Anterior cingulate cortex (tissue), 58 donors: Measurements from ENCODE around the gene ID3.

Source experiments
- DNase-seq, 58 donors: peaks; one replicate each; lab custom pipeline; 2025; lab: John Stamatoyannopoulos, UW

ID3 gene

GRCh38 chr1:23530747-23531561 lies 28.3 kb downstream of the ID3 start, which contains the start of gene E2F2:
TSS of gene E2F2 (minus strand) at chr1:23531233. CDS start at chr1:23530793, 440 bp downstream.
- peak in 55 of 58 donors; percentile 14 to 92 (median 73) for DNase-seq

GRCh38 chr1:23530087-23530746 lies 29.1 kb downstream of the ID3 start:
- DNase-seq, result no peak

DNA sequence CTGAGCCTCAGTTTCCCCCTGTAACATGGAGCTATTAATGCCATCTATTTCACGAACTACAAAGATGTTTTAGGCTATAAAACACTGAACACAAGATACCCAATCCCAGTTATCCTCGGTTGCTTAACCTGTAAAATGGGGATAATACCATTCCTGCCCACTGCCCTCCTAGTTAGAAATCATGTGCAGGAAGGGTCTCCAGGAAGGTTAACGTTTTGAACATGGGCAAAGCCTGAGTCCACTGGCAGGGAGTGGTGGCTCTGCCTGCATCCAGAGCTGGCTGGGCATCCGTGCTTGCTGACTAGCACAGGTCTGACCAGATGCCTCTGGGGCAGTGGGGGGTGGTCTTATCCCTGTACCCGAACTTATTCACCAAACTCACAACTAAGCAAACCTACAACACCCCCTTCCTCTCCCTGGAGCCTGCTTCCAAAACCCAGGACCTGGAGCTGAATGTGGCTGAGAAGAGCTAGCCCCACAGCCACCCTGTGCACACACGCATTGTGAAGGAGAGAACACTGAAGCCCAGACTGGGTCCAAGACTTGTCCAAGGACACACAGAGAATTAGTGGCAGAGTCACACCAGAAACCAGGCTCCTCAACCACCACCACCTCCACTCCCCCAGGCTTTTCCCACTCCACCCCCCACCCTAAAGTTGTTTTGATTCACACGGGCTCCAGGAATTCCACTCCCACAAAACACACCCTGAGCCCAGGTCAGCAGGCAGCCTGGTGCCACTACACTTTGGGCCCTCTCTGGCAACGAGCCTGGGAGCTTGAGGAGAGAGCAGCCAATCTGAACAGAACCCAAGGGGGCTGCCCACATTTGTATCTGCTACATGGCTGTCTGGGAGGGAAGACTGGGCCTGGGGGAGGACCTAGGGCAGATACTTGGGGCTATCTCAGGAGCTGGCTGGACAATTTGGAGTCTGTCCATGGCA lies 29.9 kb downstream of the ID3 start:
- DNase-seq, result no peak

DNA sequence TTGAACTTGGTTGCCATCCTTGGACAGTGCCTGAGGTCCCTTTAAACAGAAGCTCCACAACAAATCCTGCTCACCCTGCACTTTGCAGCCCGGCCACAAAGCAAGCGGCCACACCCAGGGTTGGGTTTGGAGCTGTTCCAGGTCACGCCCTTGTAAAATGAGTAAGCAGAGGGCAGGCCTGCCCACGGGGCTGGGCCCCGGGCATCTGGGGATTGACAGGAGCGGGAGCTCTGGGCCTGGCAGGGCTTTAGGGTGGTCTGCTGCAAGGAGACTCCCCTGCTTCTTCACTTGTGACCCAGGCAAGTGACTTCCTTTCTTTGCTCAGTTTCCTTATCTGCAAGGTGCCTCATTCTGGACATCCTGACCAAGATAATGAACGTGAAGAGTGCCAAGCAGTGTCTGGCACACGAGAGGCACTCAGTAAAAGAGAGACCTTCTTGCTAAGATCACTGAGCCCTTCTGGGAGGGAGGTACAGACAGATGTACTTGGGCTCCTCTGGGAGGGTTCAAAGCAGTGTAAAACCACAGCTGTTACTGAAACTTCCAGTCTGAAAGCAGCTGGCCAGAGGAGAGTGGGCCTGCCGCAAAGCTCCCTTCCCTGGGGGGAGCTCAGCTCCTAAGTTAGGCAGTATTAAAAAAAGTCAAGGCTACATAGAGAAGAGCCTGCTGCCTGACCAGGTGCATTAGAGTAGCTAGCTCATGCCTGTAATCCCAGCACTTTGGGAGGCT lies 30.9 kb downstream of the ID3 start:
- no peak for DNase-seq

- no peak for DNase-seq
Observed at GRCh38 chr1:23527900-23528249, 31.4 kb downstream of the ID3 start.

DNA sequence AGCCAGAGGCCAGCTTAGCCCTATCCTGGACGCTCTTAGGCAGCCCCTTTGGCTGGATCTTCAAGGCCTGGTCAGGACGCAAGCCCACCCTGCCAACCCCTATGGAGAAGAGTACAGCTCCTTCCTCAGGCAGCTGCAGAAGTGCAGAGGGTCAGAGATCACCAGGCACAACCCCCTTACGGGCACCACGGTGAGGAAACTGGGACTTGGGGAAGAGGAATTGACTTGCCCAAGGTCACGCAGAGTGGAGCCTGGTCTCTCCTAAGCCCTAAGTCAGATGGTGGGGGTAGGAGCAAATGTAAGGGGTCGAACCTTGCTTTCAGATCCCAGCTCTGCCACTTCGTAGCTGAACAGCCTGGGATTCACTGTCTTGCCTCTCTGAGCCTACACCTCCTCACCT lies 31.9 kb downstream of the ID3 start:
- no peak for DNase-seq

GRCh38 chr1:23526329-23527041 lies 32.8 kb downstream of the ID3 start:
- DNase-seq, result no peak

- no peak for DNase-seq
Observed at GRCh38 chr1:23525558-23526250, 33.6 kb downstream of the ID3 start.

- DNase-seq, result no peak
Observed at GRCh38 chr1:23524716-23525401, 34.4 kb downstream of the ID3 start.

DNA sequence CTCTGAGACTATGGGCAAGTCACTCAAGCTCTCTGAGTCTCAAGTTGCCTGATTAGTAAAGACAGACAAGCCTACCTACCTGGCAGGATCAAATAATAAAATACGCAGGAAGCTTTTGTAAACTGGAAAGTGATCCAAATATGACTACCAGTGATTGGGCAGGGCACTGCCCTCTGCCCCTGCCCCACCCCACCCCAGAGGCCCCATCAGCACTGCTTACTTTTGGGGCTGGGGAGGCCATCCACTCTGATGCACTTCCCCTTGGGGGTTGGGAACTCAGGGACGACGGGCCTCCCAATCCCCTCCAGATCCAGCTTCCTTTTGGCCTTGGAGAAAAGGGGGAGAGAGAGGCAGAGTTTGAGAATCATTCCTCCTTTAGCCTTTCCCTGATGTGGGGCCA lies 35.1 kb downstream of the ID3 start:
- no peak for DNase-seq

- no peak for DNase-seq
Observed at GRCh38 chr1:23522244-23522982, 36.9 kb downstream of the ID3 start.

GRCh38 chr1:23521588-23521987 lies 37.7 kb downstream of the ID3 start:
- DNase-seq, result no peak

DNA sequence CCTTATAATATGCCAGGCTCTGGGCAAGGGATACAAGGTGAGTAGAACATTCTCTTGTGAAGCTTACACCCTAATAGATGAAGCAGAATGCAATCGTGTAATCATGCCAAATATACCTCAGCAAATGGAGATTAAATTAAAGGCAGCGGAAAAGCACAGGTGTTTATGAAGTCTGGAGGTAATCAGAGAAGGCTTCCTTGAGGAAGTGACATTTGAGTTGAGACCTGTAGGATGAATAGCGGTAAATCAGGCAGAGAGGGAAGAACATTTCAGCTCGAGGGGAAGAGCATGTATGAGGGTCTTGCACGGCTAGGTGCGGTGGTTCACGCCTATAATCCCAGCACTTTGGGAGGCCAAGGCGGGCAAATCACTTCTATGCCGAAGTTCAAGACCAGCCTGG lies 41.7 kb downstream of the ID3 start:
- no peak for DNase-seq

GRCh38 chr1:23515905-23516304 lies 43.4 kb downstream of the ID3 start:
- DNase-seq, result no peak

GRCh38 chr1:23514111-23514679 lies 45.1 kb downstream of the ID3 start:
- no peak for DNase-seq

DNA sequence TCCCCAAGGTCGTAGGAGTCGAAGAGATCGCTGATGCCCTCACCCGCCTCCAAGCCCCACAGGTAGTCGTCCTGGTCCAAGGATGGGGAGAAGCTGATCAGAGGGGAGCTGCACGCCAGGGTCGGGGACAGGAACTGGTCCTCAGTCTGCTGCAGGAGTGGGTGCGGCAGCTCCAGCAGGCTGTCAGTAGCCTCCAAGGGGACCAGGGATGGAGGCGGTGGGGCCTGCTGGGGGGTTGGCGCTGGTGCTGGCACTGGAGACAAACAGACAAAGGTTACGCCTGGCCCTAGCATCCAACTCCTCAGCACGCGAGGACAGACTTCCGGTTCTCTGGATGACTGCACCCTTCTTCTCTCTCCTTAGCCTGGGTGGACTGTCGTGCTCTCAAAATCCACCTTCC lies 49.4 kb downstream of the ID3 start:
- no peak for DNase-seq
